Suprapubic skin (tissue), 4 donors: ENCODE measurements around the gene HYKK. TPM values are rescaled to one million over a fixed set of nuclear protein-coding genes. Genes with fewer than 3 reads are reported as not detected.

ENCODE experiments used
- DNase-seq, 2 donors: peaks; one replicate each; pipeline ENCODE4 v3.0.0-alpha.2; 2019; ENCODE audit warnings: low spot score in 2 of 2
- H3K27ac ChIP-seq: fragments of 200-600 bp; sonication (generic); one replicate; pipeline ENCODE4 v1.5.1; 2019
- H3K27me3 ChIP-seq: fragments of 200-600 bp; sonication (generic); one replicate; pipeline ENCODE4 v1.5.1; 2019
- H3K36me3 ChIP-seq: fragments of 200-600 bp; sonication (generic); one replicate; pipeline ENCODE4 v1.5.1; 2019
- H3K4me1 ChIP-seq: fragments of 200-600 bp; sonication (generic); one replicate; pipeline ENCODE4 v1.5.1; 2019
- H3K4me3 ChIP-seq: fragments of 200-600 bp; sonication (generic); one replicate; pipeline ENCODE4 v1.5.1; 2019; ENCODE audit warnings: mild to moderate bottlenecking
- H3K9me3 ChIP-seq: fragments of 200-600 bp; sonication (generic); one replicate; pipeline ENCODE4 v1.5.1; 2019
- EP300 ChIP-seq: sonication (generic); formaldehyde crosslinking; IDR thresholded peaks from one replicate; pipeline ENCODE4 v1.6.1; 2017; ENCODE audit warnings: antibody characterized with exemption
- POLR2A ChIP-seq, 2 donors: fragments of 450-650 bp; IDR thresholded peaks; one replicate each; pipeline ENCODE4 v1.6.1; 2017; ENCODE audit warnings: antibody characterized with exemption in 2 of 2, mild to moderate bottlenecking in 2 of 2, moderate library complexity in 2 of 2
- POLR2AphosphoS5 ChIP-seq, 3 donors: sonication (generic); formaldehyde crosslinking; IDR thresholded peaks; one replicate each; pipeline ENCODE4 v1.6.1; 2017; ENCODE audit warnings: antibody characterized with exemption in 3 of 3
- WGBS: methylation state at CpG from one replicate; pipeline ENCODE4 v1.1.5; 2018; 5-methylcytosine and 5-hydroxymethylcytosine counted together
- total RNA-seq, 4 donors: library from RNA; depleted of rRNA; stranded (reverse); fragments of >200 nt; gene quantifications; one replicate each; pipeline ENCODE4 v1.1.0, GENCODE V29; 2016
- TF ChIP-seq, protein P1 (sequence below), 2 donors: fragments of 200-600 bp in 1 of 2; fragments of 450-650 bp in 1 of 2; sonication (generic) in 1 of 2; IDR thresholded peaks; one replicate each; pipeline ENCODE4 v1.5.1; 2016 to 2019; ENCODE audit warnings: antibody characterized with exemption in 2 of 2, mild to moderate bottlenecking in 1 of 2, moderate library complexity in 1 of 2

HYKK gene, protein sequence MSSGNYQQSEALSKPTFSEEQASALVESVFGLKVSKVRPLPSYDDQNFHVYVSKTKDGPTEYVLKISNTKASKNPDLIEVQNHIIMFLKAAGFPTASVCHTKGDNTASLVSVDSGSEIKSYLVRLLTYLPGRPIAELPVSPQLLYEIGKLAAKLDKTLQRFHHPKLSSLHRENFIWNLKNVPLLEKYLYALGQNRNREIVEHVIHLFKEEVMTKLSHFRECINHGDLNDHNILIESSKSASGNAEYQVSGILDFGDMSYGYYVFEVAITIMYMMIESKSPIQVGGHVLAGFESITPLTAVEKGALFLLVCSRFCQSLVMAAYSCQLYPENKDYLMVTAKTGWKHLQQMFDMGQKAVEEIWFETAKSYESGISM
- total RNA-seq, result 1 to 10 TPM; 2.6 to 9.6 (median 6.1) TPM

DNA sequence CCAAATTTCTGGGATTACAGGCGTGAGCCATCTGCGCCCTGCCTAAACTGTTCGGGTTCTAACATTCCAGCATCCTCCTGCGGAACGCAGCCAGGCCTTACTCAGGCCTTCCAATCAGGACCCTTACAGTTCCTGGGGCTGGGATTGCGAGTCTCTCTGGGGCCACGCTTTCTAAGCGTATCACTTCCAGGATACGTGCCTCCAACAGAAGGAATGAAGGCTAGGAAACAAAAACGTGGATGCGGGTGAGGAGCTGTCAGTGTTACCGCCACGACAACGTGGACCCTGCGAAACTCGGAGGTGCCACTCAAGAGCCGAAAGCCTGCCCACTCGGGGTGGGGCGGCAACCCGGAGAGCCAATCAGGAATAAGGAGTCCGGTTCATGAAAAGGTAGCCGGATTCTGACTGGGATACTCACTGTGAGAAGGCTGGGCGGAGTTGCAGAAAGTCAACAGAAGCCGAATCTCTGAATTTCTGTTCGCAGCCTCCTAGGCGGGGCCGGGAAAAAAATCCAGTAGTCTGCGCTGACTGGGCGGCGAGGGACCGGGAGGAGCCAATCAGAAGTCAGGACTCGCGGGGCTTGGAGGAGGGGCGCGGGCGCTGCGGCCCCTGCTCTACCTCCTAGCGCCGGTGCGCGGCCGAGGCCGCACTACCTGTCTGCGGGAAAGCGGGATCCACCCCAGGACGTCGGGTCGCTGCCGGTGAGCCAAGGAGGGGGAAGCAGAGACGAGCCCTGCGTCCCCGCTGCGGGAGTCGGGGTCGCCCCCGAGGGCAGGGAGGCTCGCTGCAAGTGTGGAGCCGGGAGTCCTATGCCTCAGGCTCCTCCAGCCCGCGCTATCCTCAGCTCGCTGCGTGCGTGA, at the start of gene HYKK:
Gene HYKK (plus strand): TSS at position 607 of the 860 bp plus-strand sequence. CDS start 5,512 bp downstream, outside the sequence.
- H3K4me3 ChIP-seq, result peak within 1 kb of the TSS; percentile 71
- no peaks in the 10 kb centered on the region for H3K9me3 ChIP-seq
- WGBS, result under 1% methylated on average over 35 of the region's 63 CpGs
- H3K36me3 ChIP-seq, result no peaks in the 10 kb centered on the region
- H3K27me3 ChIP-seq, result no peaks in the 10 kb centered on the region
- no peak for TF ChIP-seq POLR2AphosphoS5 (IDR thresholded peaks at IDR 0.05)
- TF ChIP-seq, protein P1, sequence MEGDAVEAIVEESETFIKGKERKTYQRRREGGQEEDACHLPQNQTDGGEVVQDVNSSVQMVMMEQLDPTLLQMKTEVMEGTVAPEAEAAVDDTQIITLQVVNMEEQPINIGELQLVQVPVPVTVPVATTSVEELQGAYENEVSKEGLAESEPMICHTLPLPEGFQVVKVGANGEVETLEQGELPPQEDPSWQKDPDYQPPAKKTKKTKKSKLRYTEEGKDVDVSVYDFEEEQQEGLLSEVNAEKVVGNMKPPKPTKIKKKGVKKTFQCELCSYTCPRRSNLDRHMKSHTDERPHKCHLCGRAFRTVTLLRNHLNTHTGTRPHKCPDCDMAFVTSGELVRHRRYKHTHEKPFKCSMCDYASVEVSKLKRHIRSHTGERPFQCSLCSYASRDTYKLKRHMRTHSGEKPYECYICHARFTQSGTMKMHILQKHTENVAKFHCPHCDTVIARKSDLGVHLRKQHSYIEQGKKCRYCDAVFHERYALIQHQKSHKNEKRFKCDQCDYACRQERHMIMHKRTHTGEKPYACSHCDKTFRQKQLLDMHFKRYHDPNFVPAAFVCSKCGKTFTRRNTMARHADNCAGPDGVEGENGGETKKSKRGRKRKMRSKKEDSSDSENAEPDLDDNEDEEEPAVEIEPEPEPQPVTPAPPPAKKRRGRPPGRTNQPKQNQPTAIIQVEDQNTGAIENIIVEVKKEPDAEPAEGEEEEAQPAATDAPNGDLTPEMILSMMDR (IDR thresholded peaks at IDR 0.05), result no peak
- TF ChIP-seq EP300, result no peak
- TF ChIP-seq POLR2A (IDR thresholded peaks at IDR 0.05), result no peak
- peak within 1 kb of the TSS; percentile 39 for H3K27ac ChIP-seq
- H3K4me1 ChIP-seq, result peaks cover 14% of the 10 kb centered on the region
- DNase-seq, result peak; percentile 93 to 95

DNA sequence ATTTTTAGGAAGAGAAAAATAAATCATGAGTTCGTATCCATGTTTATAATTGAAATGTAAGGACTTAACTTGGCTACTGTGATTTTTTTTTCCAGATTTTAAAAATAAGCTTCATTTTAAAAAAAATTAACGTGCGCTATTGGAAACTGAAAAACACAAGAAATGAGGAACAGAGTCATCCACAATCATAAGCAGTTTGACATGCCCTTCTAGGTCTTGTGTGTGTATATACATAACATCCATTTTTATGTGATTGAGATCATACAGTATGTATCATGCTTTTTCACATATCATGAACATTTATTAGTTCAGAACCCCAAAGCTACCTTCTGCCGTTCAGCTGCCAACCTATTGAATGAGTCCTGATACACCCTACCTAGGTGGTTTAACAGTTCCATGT, 46.6 kb upstream of the HYKK start:
- H3K4me3 ChIP-seq, result no peak overlapping the region
- H3K36me3 ChIP-seq, result peaks cover 24% of the 10 kb centered on the region
- H3K4me1 ChIP-seq, result peaks cover 46% of the 10 kb centered on the region
- DNase-seq, result no peak
- H3K9me3 ChIP-seq, result no peaks in the 10 kb centered on the region
- no peak overlapping the region for H3K27ac ChIP-seq
- TF ChIP-seq, protein P1 (IDR thresholded peaks at IDR 0.05), result no peak
- TF ChIP-seq POLR2AphosphoS5 (IDR thresholded peaks at IDR 0.05) (no peak), POLR2A (IDR thresholded peaks at IDR 0.05) (no peak), EP300 (no peak)
- WGBS, result 87% methylated on average over 4 of the region's 4 CpGs
- H3K27me3 ChIP-seq, result no peaks in the 10 kb centered on the region

DNA sequence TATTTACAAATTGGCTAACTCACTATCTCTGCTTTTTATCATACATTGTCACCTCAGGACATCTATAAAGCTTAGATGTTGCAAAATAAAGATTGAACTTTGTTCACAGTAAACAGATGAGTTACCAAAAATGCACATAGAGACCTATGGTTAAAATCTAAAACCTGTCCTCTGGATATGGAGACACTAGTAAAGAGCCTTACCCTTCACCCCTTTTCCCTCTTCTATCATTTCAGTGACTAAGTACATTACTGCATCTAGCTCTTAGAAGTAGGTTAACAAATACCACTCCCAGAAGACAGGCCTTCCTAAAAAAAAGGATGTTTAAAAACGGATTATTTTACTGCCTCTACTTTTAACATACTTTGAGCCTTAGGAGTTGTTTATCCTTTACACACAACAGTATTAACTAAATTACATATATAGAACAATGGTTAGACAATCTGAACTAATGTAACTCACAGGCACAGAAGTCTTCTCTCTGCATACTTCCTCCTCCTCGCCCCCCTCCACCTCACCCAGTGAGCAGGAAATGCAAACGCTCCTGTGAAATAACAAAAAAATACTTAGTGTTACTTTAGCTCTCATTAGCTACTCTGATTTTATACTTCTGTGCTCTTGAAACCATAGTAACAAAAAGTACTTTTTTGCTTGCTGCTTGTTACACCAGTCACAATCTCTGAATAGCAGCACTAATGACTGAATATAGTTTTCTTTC, 46.0 kb upstream of the HYKK start:
- no peak for DNase-seq
- no peaks in the 10 kb centered on the region for H3K27me3 ChIP-seq
- H3K36me3 ChIP-seq, result peaks cover 29% of the 10 kb centered on the region
- no peak for TF ChIP-seq POLR2A (IDR thresholded peaks at IDR 0.05)
- TF ChIP-seq POLR2AphosphoS5 (IDR thresholded peaks at IDR 0.05), result no peak
- no peak for TF ChIP-seq EP300
- TF ChIP-seq, protein P1 (IDR thresholded peaks at IDR 0.05), result no peak
- 30% methylated on average over 3 of the region's 3 CpGs for WGBS
- H3K27ac ChIP-seq, result no peak overlapping the region
- peaks cover 40% of the 10 kb centered on the region for H3K4me1 ChIP-seq
- H3K4me3 ChIP-seq, result no peak overlapping the region
- H3K9me3 ChIP-seq, result no peaks in the 10 kb centered on the region

DNA sequence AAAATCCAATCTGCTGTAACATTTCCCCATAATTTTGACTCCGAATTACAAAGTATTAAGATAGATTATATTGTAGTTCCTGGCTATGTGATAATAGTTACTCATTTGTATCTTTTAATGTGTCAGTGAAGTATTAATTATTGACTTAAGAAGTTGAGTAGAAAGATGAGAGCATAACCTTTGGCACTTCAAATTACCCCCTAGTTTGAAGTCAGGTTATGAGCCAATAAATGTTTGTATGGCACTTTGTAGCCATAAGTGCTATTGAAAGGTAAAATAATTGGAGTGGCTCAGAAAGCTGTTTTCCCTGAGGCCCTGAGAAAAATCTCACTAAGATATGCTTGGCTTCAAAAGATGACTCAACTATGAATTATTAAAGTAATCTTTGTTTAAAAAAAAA, 38.3 kb upstream of the HYKK start:
- Histone ChIP-seq H3K4me1 (no peaks in the 10 kb centered on the region), H3K36me3 (peaks cover 92% of the 10 kb centered on the region), H3K27me3 (no peaks in the 10 kb centered on the region), H3K27ac (no peak overlapping the region), H3K9me3 (no peaks in the 10 kb centered on the region), H3K4me3 (no peak overlapping the region)
- 95% methylated on average over 1 of the region's 1 CpG for WGBS
- no peak for DNase-seq
- TF ChIP-seq, protein P1 (IDR thresholded peaks at IDR 0.05), result no peak
- TF ChIP-seq POLR2AphosphoS5 (IDR thresholded peaks at IDR 0.05), result no peak
- no peak for TF ChIP-seq POLR2A (IDR thresholded peaks at IDR 0.05)
- TF ChIP-seq EP300, result no peak
